ENCODE results near the gene E2F8.

E2F8 gene

GRCh38 chr11:19252394-19253152 lies 11.8 kb upstream of the E2F8 start:
- DNase-seq: no peak

DNA sequence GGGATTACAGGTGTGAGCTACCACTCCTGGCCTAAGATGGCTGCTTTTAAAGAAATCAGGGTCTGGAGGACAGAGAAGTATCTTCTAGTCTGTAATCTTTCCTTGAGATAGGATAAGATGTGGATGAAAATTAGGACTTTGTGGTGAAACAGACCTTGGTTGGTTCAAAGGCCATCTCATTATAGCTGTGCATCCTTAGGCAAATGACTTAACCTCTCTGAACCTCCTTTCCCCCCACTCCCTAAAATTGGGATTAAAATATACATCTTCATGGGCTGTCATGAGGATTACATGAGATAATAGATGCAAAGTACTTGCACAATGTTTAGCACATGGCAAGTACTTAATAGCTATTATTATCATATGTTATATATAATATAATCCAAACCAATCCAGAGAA lies 10.8 kb upstream of the E2F8 start:
- DNase-seq: no peak

GRCh38 chr11:19246816-19247215 lies 6.1 kb upstream of the E2F8 start:
- DNase-seq: no peak

- DNase-seq: no peak
Measured at GRCh38 chr11:19245351-19245750, 4.6 kb upstream of the E2F8 start.

GRCh38 chr11:19244621-19245020 lies 3.9 kb upstream of the E2F8 start:
- no peak for DNase-seq

GRCh38 chr11:19244084-19244483 lies 3.3 kb upstream of the E2F8 start:
- DNase-seq: no peak

DNA sequence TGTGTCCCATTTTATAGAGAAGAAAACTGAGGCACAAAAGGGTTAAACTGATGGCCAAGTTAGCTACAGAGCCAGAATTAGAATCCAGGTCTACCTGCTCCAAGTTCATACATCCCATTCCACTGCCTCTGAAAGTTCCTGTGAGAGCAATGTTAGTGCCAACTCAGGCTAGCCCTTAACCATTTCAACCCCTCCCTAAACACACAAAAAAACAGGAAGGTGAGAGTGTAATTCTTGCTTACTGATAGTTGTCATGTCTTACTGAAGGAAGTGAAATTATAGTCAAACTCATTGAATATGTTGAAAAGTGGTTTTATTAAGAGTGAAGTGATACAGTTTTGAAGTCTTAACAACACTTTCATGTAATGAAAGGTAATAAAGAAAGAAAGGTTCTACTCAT lies 2.9 kb upstream of the E2F8 start:
- no peak for DNase-seq

- DNase-seq: no peak
Measured at GRCh38 chr11:19243143-19243542, 2.4 kb upstream of the E2F8 start.

GRCh38 chr11:19242179-19242932 lies 1.6 kb upstream of the E2F8 start:
- DNase-seq: peak; percentile 25

GRCh38 chr11:19241260-19242178 lies 774 bp upstream of the E2F8 start:
- DNase-seq: peak; percentile 40

GRCh38 chr11:19239039-19239438 lies 1.7 kb downstream of the E2F8 start:
- DNase-seq: no peak

GRCh38 chr11:19237813-19238212 lies 2.9 kb downstream of the E2F8 start:
- peak; percentile 17 for DNase-seq

- no peak for DNase-seq
Measured at GRCh38 chr11:19237381-19237780, 3.4 kb downstream of the E2F8 start.

- no peak for DNase-seq
Measured at GRCh38 chr11:19234231-19234817, 6.4 kb downstream of the E2F8 start.

GRCh38 chr11:19232910-19233503 lies 7.7 kb downstream of the E2F8 start:
- DNase-seq: no peak

DNA sequence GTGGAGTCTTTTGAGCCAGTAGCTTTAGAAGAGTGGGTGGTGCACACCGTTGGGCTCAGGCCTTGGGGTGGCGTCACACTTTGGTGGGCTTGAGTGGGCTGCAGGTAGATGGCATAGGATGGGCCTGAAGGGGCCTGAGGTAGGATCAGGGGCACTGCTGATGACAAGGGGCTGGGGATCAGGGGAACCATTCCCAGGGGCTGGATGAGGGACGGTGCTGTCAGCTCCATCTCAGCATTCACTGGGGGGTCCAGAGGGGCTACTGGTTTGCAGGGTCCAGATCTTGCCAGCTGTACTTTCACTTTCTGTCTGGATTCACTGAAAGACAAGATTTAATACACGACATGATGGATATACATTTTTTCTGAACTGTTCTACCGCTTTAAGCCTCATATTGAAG lies 11.1 kb downstream of the E2F8 start:
- no peak for DNase-seq

DNA sequence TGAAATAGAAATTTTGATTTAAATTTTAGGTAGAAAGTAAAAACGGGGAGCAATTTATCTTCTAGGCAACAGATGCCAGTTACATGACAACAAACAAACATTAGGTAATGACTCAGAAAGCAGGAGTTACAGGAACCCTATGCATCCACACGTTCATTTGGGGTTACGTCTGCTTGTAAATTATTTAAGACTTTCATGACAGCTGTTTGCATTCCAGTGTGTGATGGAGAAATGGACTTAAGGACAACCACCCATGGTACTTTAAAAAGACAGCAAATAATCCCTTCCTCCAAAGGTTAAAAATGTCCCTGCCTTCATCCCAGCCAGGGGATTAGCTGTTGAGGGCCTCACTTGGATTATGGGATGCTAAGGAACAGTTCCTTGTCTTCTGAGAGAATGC lies 11.8 kb downstream of the E2F8 start:
- DNase-seq: peak; percentile 52

- DNase-seq: no peak
Measured at GRCh38 chr11:19226378-19227195, 14.2 kb downstream of the E2F8 start.

GRCh38 chr11:19225581-19225980 lies 15.2 kb downstream of the E2F8 start:
- DNase-seq: no peak

DNA sequence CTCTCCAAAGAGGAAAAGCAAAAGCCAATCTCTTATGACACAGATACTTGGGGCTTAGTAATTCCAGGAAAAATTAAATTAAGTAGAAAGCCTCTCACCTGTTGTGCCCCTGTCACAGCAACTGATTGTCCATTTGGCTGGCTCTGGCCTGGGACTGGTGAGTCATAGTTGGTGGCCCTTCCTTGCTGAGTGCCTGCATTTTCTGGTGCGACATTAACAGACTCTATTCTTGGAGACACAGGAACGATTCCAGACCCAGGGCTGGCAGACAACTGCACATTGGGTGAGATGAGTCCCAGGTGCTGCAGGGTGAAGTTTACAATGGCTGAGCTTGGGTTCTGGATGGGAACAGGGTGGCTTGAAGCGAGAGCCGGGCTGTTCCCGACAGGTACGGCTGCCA lies 15.6 kb downstream of the E2F8 start:
- no peak for DNase-seq

- peak; percentile 17 for DNase-seq
Measured at GRCh38 chr11:19220903-19221724, 19.6 kb downstream of the E2F8 start.
